Activated T-cell treated with anti-CD3 and anti-CD28 coated beads for 4 hours (primary cell): ENCODE measurements around the gene DGKH.

ENCODE experiments used
- DNase-seq: peaks from one replicate; pipeline ENCODE4 v3.0.0-alpha.2; 2020

DGKH gene

GRCh38 chr13:42048342-42048683, at the start of gene DGKH:
TSS of gene DGKH (plus strand) at chr13:42048648. CDS start at chr13:42048774, 126 bp downstream.
- DNase-seq = no peak

GRCh38 chr13:42000846-42001245, 47.6 kb upstream of the DGKH start:
- DNase-seq = no peak

- DNase-seq = no peak
These were observed 46.9 kb upstream of the DGKH start for GRCh38 chr13:42001580-42001979.

- no peak for DNase-seq
These were observed 46.4 kb upstream of the DGKH start for GRCh38 chr13:42002066-42002465.

GRCh38 chr13:42007844-42008243, 40.6 kb upstream of the DGKH start:
- no peak for DNase-seq

GRCh38 chr13:42009057-42009456, 39.4 kb upstream of the DGKH start:
- DNase-seq = no peak

- no peak for DNase-seq
These were observed 36.7 kb upstream of the DGKH start for GRCh38 chr13:42011601-42012350.

- no peak for DNase-seq
These were observed 34.3 kb upstream of the DGKH start for GRCh38 chr13:42014119-42014518.

GRCh38 chr13:42017264-42017663, 31.2 kb upstream of the DGKH start:
- DNase-seq = no peak

GRCh38 chr13:42021851-42022250, 26.6 kb upstream of the DGKH start:
- no peak for DNase-seq

- DNase-seq = no peak
These were observed 26.1 kb upstream of the DGKH start for GRCh38 chr13:42022336-42022735.

- no peak for DNase-seq
These were observed 25.5 kb upstream of the DGKH start for GRCh38 chr13:42022796-42023493.

- DNase-seq = no peak
These were observed 21.2 kb upstream of the DGKH start for GRCh38 chr13:42027286-42027685.

GRCh38 chr13:42028113-42028799, 20.2 kb upstream of the DGKH start:
- DNase-seq = no peak

- DNase-seq = no peak
These were observed 12.4 kb upstream of the DGKH start for GRCh38 chr13:42035905-42036521.

- DNase-seq = no peak
These were observed 11.7 kb upstream of the DGKH start for GRCh38 chr13:42036711-42037110.

- DNase-seq = no peak
These were observed 9.6 kb upstream of the DGKH start for GRCh38 chr13:42038661-42039456.

- no peak for DNase-seq
These were observed 8.9 kb upstream of the DGKH start for GRCh38 chr13:42039457-42039945.

GRCh38 chr13:42039946-42040729, 8.3 kb upstream of the DGKH start:
- DNase-seq = peak; percentile 92

- no peak for DNase-seq
These were observed 7.8 kb upstream of the DGKH start for GRCh38 chr13:42040730-42041010.

GRCh38 chr13:42041011-42041683, 7.3 kb upstream of the DGKH start:
- DNase-seq = no peak
